ENCODE data around the gene AUTS2. TPM values are rescaled to one million over a fixed set of nuclear protein-coding genes. Genes with fewer than 3 reads are reported as not detected.

AUTS2 gene
- total RNA-seq, 2 donors from 2014 or later = 2.9 to 7.9 TPM

DNA sequence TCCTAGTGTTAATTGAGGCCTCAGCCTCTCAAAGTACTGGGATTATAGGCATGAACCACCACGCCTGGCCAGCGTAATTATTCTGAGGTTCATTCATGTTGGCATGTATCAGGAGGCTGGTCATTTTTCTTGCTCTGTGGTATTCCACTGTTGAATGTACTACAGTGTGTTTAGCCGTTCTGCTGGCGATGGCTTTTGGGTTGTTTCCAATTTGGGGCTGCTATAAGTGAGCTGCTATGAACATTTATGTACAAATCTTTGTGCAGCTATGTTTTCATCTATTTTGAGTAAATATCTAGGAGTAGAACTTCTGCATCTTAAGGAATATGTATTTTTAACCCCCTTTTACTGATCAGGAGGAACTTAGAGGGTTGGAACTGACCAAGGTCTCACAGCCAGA lies 145.8 kb downstream of the AUTS2 start:
- H3K9me3 Mint-ChIP-seq = peaks cover 0 to 4% of the 10 kb centered on the region in 2 donors
- no peak overlapping the region for H3K27ac Mint-ChIP-seq
- ATAC-seq (replicated peaks in 1 of 2) = no peak

DNA sequence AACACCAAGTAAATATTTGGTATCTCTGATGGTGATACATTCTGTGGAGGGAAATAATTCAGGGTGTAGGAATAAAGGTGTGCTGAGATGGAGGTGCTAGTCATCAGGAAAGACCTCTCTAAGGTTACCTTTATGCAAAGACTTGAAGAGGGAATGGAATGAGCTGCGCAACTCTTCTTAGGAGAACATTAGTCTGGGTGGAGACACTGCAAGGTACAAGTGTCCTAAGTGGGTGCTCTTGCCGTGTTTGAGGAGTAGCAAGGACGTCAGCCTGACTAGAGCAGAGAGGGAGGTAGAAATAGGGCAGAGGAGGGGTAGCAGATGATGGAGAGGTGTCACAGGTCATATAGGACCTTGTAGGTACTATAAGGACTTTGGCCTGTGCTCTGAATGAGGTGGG lies 148.1 kb downstream of the AUTS2 start:
- Mint-ChIP-seq H3K36me3 (ENCODE audit: insufficient read depth in 2 of 2) (no peaks in the 10 kb centered on the region), H3K27ac (no peak overlapping the region), H3K27me3 (ENCODE audit: low read depth) (peaks cover 5% of the 10 kb centered on the region), H3K4me3 (no peak overlapping the region), H3K4me1 (ENCODE audit: low read depth) (no peaks in the 10 kb centered on the region), H3K9me3 (peaks cover 0 to 4% of the 10 kb centered on the region in 2 donors)
- ATAC-seq (replicated peaks in 1 of 2) (no peak), DNase-seq (no peak)

More for the DNA sequence above, 145.8 kb downstream of the AUTS2 start:
- H3K4me3 Mint-ChIP-seq = no peak overlapping the region
- DNase-seq = no peak
- peaks cover 15% of the 10 kb centered on the region for H3K4me1 Mint-ChIP-seq (ENCODE audit: low read depth)
- peaks cover 0 to 1% of the 10 kb centered on the region in 2 donors for H3K36me3 Mint-ChIP-seq (ENCODE audit: insufficient read depth in 2 of 2)
- peaks cover 9% of the 10 kb centered on the region for H3K27me3 Mint-ChIP-seq (ENCODE audit: low read depth)

DNA sequence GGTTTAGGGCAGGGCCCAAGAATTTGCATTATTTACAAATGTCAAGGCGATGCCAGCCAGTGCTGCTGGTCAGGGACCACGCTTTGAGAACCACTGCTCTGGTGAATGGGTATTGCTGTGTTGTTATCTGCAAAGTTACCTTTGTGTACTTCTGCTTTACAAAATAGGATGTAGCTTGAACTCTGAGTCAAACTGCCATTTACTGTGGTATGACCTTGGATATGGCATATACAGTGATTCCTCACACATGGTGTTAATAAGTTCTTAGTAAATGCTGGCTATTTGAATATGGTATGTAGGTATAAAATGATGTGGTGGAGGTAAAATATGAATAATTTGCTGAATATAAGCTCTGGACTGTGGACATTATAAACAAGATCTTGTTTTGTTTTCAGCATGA lies 148.9 kb downstream of the AUTS2 start:
- DNase-seq (no peak), ATAC-seq (replicated peaks in 1 of 2) (no peak)
- Mint-ChIP-seq H3K27ac (no peak overlapping the region), H3K4me3 (no peak overlapping the region), H3K4me1 (ENCODE audit: low read depth) (no peaks in the 10 kb centered on the region), H3K27me3 (ENCODE audit: low read depth) (peaks cover 5% of the 10 kb centered on the region), H3K9me3 (peaks cover 0 to 4% of the 10 kb centered on the region in 2 donors), H3K36me3 (ENCODE audit: insufficient read depth in 2 of 2) (no peaks in the 10 kb centered on the region)

DNA sequence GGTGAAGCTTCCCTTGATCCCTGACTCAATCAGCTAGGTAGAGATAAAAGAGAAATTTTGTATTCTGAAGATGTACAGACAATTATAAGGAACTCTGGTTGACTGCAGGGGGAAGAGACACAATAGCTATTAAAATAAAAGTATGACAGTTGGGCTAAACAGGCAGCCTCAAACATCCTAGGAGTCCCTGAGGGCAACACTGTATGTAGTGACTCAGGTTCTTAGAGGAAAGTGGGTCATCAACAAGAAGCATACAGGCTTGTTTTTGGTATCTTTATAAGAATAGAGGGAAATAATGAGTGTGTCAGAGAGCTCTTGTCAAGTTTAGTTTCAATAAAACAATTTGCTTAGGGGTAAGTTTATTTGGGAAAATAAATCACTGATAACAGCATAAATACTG lies 150.3 kb downstream of the AUTS2 start:
- ATAC-seq (replicated peaks in 1 of 2) (no peak), DNase-seq (no peak)
- Mint-ChIP-seq H3K36me3 (ENCODE audit: insufficient read depth in 2 of 2) (no peaks in the 10 kb centered on the region), H3K4me1 (ENCODE audit: low read depth) (no peaks in the 10 kb centered on the region), H3K9me3 (peaks cover 0 to 4% of the 10 kb centered on the region in 2 donors), H3K27me3 (ENCODE audit: low read depth) (peaks cover 5% of the 10 kb centered on the region), H3K4me3 (no peak overlapping the region), H3K27ac (no peak overlapping the region)

DNA sequence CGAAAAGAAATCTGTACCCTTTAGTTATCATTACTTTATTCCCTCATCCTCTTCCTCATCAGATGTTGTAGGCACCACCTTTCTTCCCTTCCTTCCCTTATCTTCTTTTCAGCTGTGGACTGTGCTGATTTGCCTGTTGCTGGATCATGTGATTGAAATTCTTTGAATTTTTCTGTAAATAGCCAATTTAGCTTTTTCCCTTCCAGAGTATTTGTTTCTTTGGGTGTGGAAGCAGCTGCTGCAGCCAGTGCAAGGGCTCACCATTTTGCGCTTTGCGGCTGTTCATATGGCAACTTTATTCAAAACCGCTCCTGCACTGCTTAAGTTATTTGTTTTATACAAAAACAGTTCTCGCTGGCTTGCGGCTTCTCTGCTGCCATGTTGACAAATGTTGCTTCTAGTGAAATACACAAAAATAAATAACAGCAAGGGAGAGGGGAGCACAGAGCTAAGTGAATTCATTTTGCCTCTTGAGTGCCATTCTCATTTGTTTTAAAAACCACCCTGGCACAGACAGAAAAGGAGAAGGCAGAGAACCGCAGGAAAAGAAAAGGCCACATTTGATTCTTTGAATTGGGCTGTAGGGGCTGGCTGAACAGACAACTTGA lies 151.2 kb downstream of the AUTS2 start:
- DNase-seq = no peak
- no peaks in the 10 kb centered on the region for H3K4me1 Mint-ChIP-seq (ENCODE audit: low read depth)
- no peak overlapping the region for H3K4me3 Mint-ChIP-seq
- H3K9me3 Mint-ChIP-seq = peaks cover 0 to 4% of the 10 kb centered on the region in 2 donors
- peaks cover 5% of the 10 kb centered on the region for H3K27me3 Mint-ChIP-seq (ENCODE audit: low read depth)
- no peaks in the 10 kb centered on the region for H3K36me3 Mint-ChIP-seq (ENCODE audit: insufficient read depth in 2 of 2)
- ATAC-seq (replicated peaks in 1 of 2) = no peak
- H3K27ac Mint-ChIP-seq = no peak overlapping the region

DNA sequence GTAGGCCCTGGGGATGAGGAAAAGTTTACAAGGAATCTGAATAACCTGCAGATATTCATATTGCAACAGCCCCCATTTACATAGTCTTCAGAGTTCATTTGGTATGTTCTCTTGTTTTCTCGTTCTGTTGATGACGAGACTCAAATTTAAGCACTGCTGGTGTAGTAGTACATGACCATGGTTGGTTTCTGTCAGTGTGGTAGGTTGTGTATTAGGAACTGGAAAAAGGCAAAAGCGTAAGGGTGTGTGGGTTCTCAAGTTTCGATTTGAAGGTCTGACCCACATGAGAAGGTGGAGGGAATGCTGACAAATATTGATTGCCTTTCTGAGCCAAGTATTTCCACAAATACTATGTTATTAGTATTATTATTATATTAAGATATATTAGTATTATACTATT lies 151.7 kb downstream of the AUTS2 start:
- H3K4me3 Mint-ChIP-seq = no peak overlapping the region
- peaks cover 5% of the 10 kb centered on the region for H3K27me3 Mint-ChIP-seq (ENCODE audit: low read depth)
- ATAC-seq (replicated peaks in 1 of 2) (no peak), DNase-seq (no peak)
- no peaks in the 10 kb centered on the region for H3K36me3 Mint-ChIP-seq (ENCODE audit: insufficient read depth in 2 of 2)
- H3K4me1 Mint-ChIP-seq (ENCODE audit: low read depth) = no peaks in the 10 kb centered on the region
- H3K27ac Mint-ChIP-seq = no peak overlapping the region
- H3K9me3 Mint-ChIP-seq = peaks cover 0 to 4% of the 10 kb centered on the region in 2 donors

DNA sequence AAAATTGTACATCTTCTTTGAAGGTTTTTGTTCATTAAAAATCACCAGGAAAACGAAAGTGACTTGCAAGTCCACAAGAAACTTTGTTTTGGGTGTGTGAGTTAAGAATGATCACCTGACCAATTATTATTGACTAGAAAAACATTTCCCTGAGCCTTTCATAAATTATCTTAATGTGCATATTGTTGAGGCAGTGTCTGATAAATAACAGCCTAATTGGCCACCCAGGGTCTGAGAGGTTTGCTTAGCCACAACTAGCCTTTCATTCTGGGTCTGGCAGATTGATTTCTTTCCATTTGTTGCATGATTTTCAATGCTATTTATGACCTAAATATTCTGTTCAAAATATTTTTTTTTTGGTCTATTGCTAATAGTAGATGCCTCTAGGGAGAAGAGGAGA lies 152.8 kb downstream of the AUTS2 start:
- DNase-seq = no peak
- no peak for ATAC-seq (replicated peaks in 1 of 2)
- no peak overlapping the region for H3K4me3 Mint-ChIP-seq
- peaks cover 0 to 4% of the 10 kb centered on the region in 2 donors for H3K9me3 Mint-ChIP-seq
- no peaks in the 10 kb centered on the region for H3K4me1 Mint-ChIP-seq (ENCODE audit: low read depth)
- H3K36me3 Mint-ChIP-seq (ENCODE audit: insufficient read depth in 2 of 2) = no peaks in the 10 kb centered on the region
- peaks cover 5% of the 10 kb centered on the region for H3K27me3 Mint-ChIP-seq (ENCODE audit: low read depth)
- H3K27ac Mint-ChIP-seq = no peak overlapping the region

DNA sequence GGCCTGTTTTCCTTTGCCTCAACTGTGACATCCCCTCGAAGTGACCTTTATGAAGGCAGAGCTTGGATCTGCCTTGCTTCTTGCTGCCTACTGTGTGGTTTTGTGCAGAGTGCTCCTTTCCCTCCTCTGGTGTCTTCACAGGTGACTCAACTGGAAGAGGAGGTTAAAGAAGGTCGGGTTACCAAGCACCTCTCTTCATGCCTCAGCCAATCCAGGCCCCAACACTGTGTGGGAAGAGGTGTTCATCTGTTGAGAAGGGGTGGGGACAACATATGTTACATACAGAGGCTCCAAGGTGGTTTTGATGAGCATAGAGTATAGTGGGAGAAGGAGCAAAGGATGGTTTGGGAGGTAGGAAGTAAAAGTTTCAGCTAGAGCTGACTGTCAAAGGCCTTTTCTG lies 155.7 kb downstream of the AUTS2 start:
- DNase-seq (no peak), ATAC-seq (replicated peaks in 1 of 2) (peak in 1 of 2 donors; percentile 17)
- Mint-ChIP-seq H3K9me3 (no peaks in the 10 kb centered on the region), H3K4me3 (no peak overlapping the region), H3K27me3 (ENCODE audit: low read depth) (no peaks in the 10 kb centered on the region), H3K36me3 (ENCODE audit: insufficient read depth in 2 of 2) (no peaks in the 10 kb centered on the region), H3K4me1 (ENCODE audit: low read depth) (no peaks in the 10 kb centered on the region), H3K27ac (no peak overlapping the region)

DNA sequence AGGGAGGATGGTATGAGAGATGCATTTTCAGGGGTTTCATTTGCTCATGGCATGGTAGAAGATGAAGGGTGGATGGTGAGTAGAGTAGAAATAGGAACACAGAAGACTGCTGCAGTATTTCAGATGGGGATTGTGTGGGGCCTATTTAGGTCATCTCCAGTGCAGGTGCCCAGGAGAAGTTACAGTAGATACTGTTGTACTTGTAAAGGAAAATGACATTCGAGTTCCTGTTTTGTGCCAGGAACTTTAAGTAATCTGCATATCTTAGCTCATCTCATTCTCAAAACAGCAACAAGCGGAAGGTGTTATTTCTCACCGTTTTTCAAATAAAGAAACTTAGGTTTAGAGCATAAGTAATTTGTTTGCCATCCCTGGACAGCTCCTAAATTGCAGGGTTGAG lies 156.2 kb downstream of the AUTS2 start:
- no peak for DNase-seq
- Mint-ChIP-seq H3K4me1 (ENCODE audit: low read depth) (no peaks in the 10 kb centered on the region), H3K9me3 (no peaks in the 10 kb centered on the region), H3K4me3 (no peak overlapping the region), H3K36me3 (ENCODE audit: insufficient read depth in 2 of 2) (no peaks in the 10 kb centered on the region), H3K27ac (no peak overlapping the region), H3K27me3 (ENCODE audit: low read depth) (no peaks in the 10 kb centered on the region)
- ATAC-seq (replicated peaks in 1 of 2) = no peak

DNA sequence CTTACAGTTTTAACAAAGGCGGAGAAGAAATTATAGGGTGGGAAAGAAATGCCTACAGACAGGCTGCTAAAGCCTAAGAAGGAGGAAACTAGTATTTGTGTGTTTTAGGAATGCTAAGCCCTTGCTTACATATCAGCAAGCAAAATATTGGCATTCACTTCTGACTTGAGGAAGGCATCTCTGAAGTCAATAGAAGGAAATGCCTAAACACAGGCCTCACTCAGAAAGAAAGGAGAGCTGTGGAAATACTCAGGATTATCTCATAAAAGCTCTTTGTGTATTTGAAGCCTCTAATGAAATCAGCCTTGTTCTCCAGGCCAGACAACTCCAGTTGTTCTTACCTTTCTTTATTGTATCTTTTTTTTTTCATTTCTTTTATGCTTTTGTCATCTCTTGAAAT lies 158.0 kb downstream of the AUTS2 start:
- Mint-ChIP-seq H3K27me3 (ENCODE audit: low read depth) (no peaks in the 10 kb centered on the region), H3K36me3 (ENCODE audit: insufficient read depth in 2 of 2) (no peaks in the 10 kb centered on the region), H3K4me3 (no peak overlapping the region), H3K27ac (no peak overlapping the region), H3K4me1 (ENCODE audit: low read depth) (no peaks in the 10 kb centered on the region), H3K9me3 (no peaks in the 10 kb centered on the region)
- DNase-seq (no peak), ATAC-seq (replicated peaks in 1 of 2) (no peak)

DNA sequence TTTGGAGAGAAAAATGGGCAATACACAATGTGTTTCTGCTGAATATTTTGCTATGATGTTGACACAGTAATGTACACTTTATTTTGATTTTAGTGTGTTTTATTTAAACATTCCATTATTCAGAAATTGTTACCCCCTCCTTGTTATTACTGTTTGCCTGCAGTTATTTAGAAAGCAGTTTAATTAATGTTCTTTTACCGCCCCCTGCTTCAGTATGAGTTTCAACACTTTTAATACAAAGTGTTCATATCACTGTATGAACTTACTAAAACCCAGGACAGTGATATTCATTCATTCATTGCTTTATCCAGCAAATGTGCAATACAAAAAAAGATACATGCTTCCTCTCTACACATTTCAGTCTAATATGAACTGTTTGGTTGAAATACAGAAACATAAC lies 159.3 kb downstream of the AUTS2 start:
- ATAC-seq (replicated peaks in 1 of 2) (no peak), DNase-seq (no peak)
- Mint-ChIP-seq H3K27me3 (ENCODE audit: low read depth) (no peaks in the 10 kb centered on the region), H3K9me3 (no peaks in the 10 kb centered on the region), H3K36me3 (ENCODE audit: insufficient read depth in 2 of 2) (no peaks in the 10 kb centered on the region), H3K4me1 (ENCODE audit: low read depth) (no peaks in the 10 kb centered on the region), H3K4me3 (no peak overlapping the region), H3K27ac (no peak overlapping the region)

DNA sequence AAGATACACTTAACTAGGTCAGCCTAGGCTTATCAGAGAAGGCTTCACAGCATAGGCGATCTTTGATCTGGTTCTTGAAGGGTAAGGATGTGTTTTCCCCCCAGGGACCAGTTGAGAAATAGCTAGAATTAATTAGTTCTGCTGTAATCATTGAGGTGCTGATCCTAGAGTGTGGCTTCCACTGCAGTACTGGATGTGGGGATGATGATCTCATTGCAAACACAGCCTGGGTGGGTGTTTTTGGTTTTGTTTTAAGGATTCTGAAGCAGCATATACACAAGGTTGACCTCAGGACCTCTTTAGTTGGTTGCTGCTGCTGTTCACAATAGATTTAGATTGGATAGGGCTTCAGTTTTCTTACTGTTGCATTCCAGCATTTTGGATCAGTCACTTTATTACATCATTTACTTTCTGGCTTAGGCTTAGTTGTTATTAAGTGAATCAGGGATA lies 159.7 kb downstream of the AUTS2 start:
- DNase-seq = no peak
- no peak overlapping the region for H3K4me3 Mint-ChIP-seq
- no peak overlapping the region for H3K27ac Mint-ChIP-seq
- H3K36me3 Mint-ChIP-seq (ENCODE audit: insufficient read depth in 2 of 2) = no peaks in the 10 kb centered on the region
- H3K4me1 Mint-ChIP-seq (ENCODE audit: low read depth) = no peaks in the 10 kb centered on the region
- ATAC-seq (replicated peaks in 1 of 2) = no peak
- H3K27me3 Mint-ChIP-seq (ENCODE audit: low read depth) = no peaks in the 10 kb centered on the region
- H3K9me3 Mint-ChIP-seq = no peaks in the 10 kb centered on the region

DNA sequence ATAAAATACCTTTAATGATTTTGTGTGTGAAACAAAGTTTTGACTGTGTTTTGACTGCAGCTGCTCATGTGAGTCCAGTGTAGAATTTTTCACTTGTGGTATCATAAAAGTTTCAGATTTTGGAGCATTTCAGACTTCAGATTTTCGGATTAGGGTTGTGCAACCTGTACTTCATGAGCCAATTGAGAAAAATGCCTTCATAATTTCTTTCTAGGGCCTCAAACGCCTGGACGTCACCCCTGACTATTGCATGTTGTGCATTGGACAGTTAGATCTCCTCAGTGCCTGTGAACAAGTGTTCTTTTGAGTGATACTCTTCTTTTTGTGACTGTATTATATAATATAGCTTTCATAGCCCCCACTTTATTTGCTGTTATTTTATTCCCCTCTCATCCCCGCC lies 161.1 kb downstream of the AUTS2 start:
- DNase-seq (no peak), ATAC-seq (replicated peaks in 1 of 2) (no peak)
- Mint-ChIP-seq H3K9me3 (no peaks in the 10 kb centered on the region), H3K36me3 (ENCODE audit: insufficient read depth in 2 of 2) (no peaks in the 10 kb centered on the region), H3K27ac (no peak overlapping the region), H3K27me3 (ENCODE audit: low read depth) (no peaks in the 10 kb centered on the region), H3K4me1 (ENCODE audit: low read depth) (no peaks in the 10 kb centered on the region), H3K4me3 (no peak overlapping the region)

DNA sequence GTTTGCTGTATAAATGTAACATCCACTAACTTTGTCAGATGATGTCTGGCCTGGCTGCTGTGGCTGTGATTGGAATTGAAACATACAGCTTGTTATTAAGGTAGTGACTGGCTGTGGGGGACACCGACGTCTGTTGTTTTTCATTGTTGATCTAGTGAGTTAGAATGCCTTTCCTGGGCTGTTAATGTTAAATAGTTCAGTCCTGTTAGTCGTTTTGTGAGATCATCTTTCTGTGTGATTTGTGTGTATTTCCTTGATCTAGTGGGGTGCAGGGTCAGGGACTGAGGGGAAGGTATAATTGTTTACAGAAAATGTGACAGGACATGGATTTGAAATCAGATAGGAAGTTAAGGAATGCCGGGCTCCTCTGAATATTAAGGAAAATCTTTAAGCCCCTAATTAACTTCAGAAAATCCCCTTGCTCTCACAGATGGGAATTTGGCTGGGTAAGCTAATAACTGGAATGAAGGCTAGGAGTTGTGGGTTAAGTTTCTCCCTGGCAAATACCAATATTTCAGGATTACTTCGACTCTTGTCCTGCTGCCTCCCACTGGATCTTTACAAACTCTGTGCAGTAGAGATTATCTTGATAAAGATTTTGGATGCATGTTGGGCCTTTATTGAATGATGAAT lies 163.1 kb downstream of the AUTS2 start:
- H3K4me3 Mint-ChIP-seq = no peak overlapping the region
- ATAC-seq (replicated peaks in 1 of 2) = no peak

More for the DNA sequence above, 163.1 kb downstream of the AUTS2 start:
- DNase-seq = no peak
- Mint-ChIP-seq H3K27me3 (ENCODE audit: low read depth) (peaks cover 7% of the 10 kb centered on the region), H3K36me3 (ENCODE audit: insufficient read depth in 2 of 2) (peaks cover 0 to 2% of the 10 kb centered on the region in 2 donors), H3K27ac (no peak overlapping the region), H3K4me1 (ENCODE audit: low read depth) (no peaks in the 10 kb centered on the region), H3K9me3 (peaks cover 0 to 2% of the 10 kb centered on the region in 2 donors)

Measured in activated T-cell treated with anti-CD3 and anti-CD28 coated beads, Interleukin-2, amount 50 U/mL, for 72 hours (primary cell).